ENCODE measurements around the gene ABCF2. TPM values are rescaled to one million over a fixed set of nuclear protein-coding genes. Genes with fewer than 3 reads are reported as not detected.
A peak's percentile ranks its signal among the peaks of the same experiment; 100 is the strongest.

The ABCF2 gene
- total RNA-seq, 1 experiment from 2014 or later: 63.7 TPM

GRCh38 chr7:151226560-151226874 is 488 bp downstream of the ABCF2 start:
- Histone ChIP-seq H3K9me3 (ENCODE audit: control insufficient read depth in 1 of 2, insufficient read depth in 1 of 2, low read depth in 1 of 2, low read length in 2 of 2) (no peaks in the 10 kb centered on the region), H2AFZ (ENCODE audit: low read depth, low read length, poor library complexity, severe bottlenecking) (no peak overlapping the region), H3K4me3 (replicated peaks in 1 of 2; ENCODE audit: low read depth in 1 of 2, low read length in 2 of 2) (peak overlapping the region; percentile 76 to 83), H3K9ac (ENCODE audit: low read length) (peak overlapping the region; percentile 90), H3K27ac (ENCODE audit: low read depth, low read length) (peak overlapping the region; percentile 66), H3K9me2 (ENCODE audit: insufficient read depth) (no peaks in the 10 kb centered on the region), H4K20me1 (ENCODE audit: insufficient read depth) (no peaks in the 10 kb centered on the region), H3K27me3 (ENCODE audit: insufficient read depth, low read length) (no peaks in the 10 kb centered on the region), H3K36me3 (ENCODE audit: control insufficient read depth in 1 of 2, insufficient read depth in 2 of 2, low read length in 2 of 2) (peaks cover 19 to 36% of the 10 kb centered on the region in 2 experiments; a peak in 3 of 4 replicates), H3K79me2 (ENCODE audit: insufficient read depth, low read length) (peaks cover 29% of the 10 kb centered on the region), H3K4me2 (ENCODE audit: low read length) (peak overlapping the region; percentile 88), H3K4me1 (ENCODE audit: control insufficient read depth in 1 of 2, insufficient read depth in 2 of 2, low read length in 2 of 2) (peaks cover 11 to 22% of the 10 kb centered on the region in 2 experiments)
- DNase-seq (ENCODE audit: low read depth, low spot score) (no peak), ATAC-seq (peak; percentile 5)
- ChIA-PET POLR2A (interaction anchor here (1.2 to 1.8 kb wide), 4 partner anchors 12 to 216 kb away, joined by 4 to 5 read pairs (median 4); no protein-coding TSS in a partner anchor), CTCF (interaction anchor here (1.2 kb wide), 1 partner anchor 102 kb away, joined by 5 read pairs; no protein-coding TSS in a partner anchor), RAD21 (ENCODE audit: low non-redundant PET in 1 of 2, low total read pairs in 2 of 2, uncharacterized antibody in 2 of 2, unreplicated experiment in 2 of 2) (no interaction called here)
- BruUV-seq (replicated peaks): TSS peak; percentile 32
- TF ChIP-seq ZNF274 (IDR thresholded peaks at IDR 0.05; ENCODE audit: low read depth, low read length): no peak
- TF ChIP-seq MAX (IDR thresholded peaks at IDR 0.05): no peak
- TF ChIP-seq CBX3 (IDR thresholded peaks at IDR 0.05; ENCODE audit: low read depth): no peak
- TF ChIP-seq CEBPB (IDR thresholded peaks at IDR 0.05; ENCODE audit: low read depth): no peak
- no peak for TF ChIP-seq JUND (IDR thresholded peaks at IDR 0.05)
- TF ChIP-seq, protein P1, sequence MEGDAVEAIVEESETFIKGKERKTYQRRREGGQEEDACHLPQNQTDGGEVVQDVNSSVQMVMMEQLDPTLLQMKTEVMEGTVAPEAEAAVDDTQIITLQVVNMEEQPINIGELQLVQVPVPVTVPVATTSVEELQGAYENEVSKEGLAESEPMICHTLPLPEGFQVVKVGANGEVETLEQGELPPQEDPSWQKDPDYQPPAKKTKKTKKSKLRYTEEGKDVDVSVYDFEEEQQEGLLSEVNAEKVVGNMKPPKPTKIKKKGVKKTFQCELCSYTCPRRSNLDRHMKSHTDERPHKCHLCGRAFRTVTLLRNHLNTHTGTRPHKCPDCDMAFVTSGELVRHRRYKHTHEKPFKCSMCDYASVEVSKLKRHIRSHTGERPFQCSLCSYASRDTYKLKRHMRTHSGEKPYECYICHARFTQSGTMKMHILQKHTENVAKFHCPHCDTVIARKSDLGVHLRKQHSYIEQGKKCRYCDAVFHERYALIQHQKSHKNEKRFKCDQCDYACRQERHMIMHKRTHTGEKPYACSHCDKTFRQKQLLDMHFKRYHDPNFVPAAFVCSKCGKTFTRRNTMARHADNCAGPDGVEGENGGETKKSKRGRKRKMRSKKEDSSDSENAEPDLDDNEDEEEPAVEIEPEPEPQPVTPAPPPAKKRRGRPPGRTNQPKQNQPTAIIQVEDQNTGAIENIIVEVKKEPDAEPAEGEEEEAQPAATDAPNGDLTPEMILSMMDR (IDR thresholded peaks at IDR 0.05 in 2 of 3, conservative IDR thresholded peaks at IDR 0.05 in 1 of 3; ENCODE audit: borderline replicate concordance in 1 of 3, insufficient read depth in 1 of 3, low read depth in 2 of 3, low read length in 2 of 3): no peak
- TF ChIP-seq, protein P2, sequence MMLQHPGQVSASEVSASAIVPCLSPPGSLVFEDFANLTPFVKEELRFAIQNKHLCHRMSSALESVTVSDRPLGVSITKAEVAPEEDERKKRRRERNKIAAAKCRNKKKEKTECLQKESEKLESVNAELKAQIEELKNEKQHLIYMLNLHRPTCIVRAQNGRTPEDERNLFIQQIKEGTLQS (IDR thresholded peaks at IDR 0.05): no peak
- TF ChIP-seq ZBTB33 (IDR thresholded peaks at IDR 0.05; ENCODE audit: extremely low read depth, insufficient replicate concordance, low read length): no peak
- no peak for TF ChIP-seq TCF7L2 (IDR thresholded peaks at IDR 0.05; ENCODE audit: borderline replicate concordance, extremely low read depth, insufficient read depth, insufficient read length)
- intact Hi-C loops (cut with micrococcal nuclease): no loop called here
